Lung microvascular endothelial cell (primary cell): ENCODE data around the gene RIN1. TPM values are rescaled to one million over a fixed set of nuclear protein-coding genes. Genes with fewer than 3 reads are reported as not detected.
A peak's percentile ranks its signal among the peaks of the same experiment; 100 is the strongest.
"Not testable (repeated sequence)": the region's sequence is repeated elsewhere in the genome, so short reads cannot be mapped to it uniquely, and the experiment has no call there.

Source experiments
- DNase-seq, 2 donors: peaks; one replicate each; pipeline versions ENCODE4 v3.0.0 to v3.0.0-alpha.2; 2010; ENCODE audit warnings: low read depth in 2 of 2
- total RNA-seq: library from RNA; depleted of rRNA; stranded (reverse); fragments of >200 nt; gene quantifications from 2 replicates; pipeline ENCODE4 v1.2.1, GENCODE V29; 2014

Gene RIN1
- total RNA-seq, result 2.8 and 3.5 TPM in 2 replicates

GRCh38 chr11:66336234-66337102, at the start of gene RIN1:
Gene RIN1, minus strand, starts transcription at chr11:66336434. Its CDS starts 32 bp downstream, at chr11:66336402.
- peak; percentile 92 to 97 for DNase-seq

DNA sequence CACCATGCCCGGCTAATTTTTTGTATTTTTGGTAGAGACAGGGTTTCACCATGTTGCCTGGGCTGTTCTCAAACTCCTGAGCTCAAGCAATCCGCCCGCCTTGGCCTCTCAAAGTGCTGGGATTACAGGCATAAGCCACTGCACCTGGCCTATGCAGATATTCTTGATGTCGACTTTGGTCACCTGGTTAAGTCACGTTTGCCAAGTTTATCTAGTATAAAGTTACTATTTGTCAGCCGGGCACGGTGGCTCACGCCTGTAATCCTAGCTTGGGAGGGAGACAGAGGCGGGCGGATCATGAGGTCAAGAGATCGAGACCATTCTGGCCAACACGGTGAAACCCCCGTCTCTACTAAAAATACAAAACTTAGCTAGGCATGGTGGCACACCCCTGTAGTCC, 48.1 kb upstream of the RIN1 start:
- DNase-seq, result not testable (repeated sequence)

GRCh38 chr11:66380264-66380663, 44.0 kb upstream of the RIN1 start:
- DNase-seq, result not testable (repeated sequence)

DNA sequence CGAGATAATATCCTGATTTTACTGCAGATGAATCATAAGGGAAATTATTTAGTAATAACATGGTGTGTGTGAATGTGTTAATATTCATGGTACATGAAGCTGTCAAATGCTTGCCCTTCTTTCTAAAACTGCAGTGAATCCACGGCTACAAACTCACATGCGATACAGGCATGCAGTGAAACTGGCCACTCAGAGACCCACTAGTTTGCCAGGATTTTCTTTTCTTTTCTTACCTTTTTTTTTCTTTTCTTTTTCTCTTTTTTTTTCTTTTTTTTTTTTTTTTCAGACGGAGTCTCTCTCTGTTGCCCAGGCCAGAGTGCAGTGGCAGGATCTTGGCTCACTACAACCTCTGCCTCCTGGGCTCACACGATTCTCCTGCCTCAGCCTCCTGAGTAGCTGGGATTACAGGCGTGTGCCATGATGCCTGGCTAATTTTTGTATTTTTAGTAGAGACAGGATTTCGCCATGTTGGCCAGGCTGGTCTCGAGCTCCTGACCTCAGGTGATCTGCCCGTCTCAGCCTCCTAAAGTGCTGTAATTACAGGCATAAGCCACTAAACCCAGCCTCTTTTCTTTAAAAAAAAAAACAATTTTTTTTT, 37.6 kb upstream of the RIN1 start:
- not testable (repeated sequence) for DNase-seq

DNA sequence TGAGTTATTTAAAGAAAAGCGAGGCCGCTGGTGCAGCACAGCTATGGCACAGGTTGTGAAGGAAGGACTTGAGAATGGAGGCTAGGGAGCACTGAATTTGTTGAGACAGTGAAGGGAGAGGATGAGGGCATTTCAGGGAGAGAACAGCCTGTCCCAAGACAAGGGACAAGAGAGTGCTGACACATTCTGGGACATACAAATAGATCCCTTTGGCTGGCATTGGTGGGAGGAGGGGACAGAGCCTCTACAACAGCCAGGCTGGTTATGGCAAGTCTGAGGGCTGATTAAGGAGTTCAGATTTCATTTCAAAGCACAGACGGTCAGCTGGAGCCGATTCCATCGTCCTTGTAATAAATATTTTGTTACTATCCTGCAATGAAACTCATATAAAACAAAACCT, 37.0 kb upstream of the RIN1 start:
- DNase-seq, result no peak

DNA sequence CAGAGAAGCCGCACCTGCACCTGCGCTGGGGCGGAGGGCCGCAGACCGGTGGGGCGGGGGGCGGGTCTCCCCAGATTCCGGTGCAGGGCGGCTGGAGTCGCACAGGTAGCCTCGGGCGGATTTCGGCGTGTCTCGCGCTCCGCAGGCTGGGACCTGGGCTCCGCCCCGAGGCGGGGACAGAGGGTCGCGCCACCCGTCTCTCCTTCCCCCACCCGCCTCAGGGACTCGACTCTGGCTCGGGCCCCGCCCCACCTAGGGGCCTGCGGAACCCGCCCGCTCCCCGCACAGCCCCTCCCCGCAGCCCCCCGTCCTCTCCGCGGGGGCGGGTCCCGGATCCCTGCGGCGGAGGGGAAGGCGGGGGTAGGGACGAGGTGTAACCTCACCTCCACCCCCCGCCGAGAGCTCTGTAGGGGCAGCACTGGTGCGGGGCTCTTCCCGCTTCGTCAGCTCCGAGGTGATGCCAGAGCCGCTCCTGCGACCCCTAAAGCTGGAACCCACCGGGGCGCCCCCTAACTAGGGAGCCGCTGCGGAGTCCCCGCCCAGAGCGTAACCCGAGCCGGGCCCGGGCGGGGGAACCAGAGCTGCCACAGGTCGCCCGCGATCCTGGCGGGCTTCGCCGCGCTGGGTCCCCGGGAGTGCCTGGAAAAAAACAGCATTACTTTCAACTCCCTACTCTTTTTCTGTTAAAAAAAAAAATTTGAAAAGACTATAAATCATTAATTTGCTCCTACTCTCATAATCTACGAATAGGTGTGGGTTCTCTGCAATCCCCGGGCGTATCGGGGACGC, 35.6 kb upstream of the RIN1 start, which contains the start of gene SLC29A2:
Gene SLC29A2 (minus strand): TSS at position 134 of the 789 bp plus-strand sequence. CDS start 169 bp downstream, outside the sequence.
- DNase-seq, result peak in 1 of 2 donors; percentile 22

DNA sequence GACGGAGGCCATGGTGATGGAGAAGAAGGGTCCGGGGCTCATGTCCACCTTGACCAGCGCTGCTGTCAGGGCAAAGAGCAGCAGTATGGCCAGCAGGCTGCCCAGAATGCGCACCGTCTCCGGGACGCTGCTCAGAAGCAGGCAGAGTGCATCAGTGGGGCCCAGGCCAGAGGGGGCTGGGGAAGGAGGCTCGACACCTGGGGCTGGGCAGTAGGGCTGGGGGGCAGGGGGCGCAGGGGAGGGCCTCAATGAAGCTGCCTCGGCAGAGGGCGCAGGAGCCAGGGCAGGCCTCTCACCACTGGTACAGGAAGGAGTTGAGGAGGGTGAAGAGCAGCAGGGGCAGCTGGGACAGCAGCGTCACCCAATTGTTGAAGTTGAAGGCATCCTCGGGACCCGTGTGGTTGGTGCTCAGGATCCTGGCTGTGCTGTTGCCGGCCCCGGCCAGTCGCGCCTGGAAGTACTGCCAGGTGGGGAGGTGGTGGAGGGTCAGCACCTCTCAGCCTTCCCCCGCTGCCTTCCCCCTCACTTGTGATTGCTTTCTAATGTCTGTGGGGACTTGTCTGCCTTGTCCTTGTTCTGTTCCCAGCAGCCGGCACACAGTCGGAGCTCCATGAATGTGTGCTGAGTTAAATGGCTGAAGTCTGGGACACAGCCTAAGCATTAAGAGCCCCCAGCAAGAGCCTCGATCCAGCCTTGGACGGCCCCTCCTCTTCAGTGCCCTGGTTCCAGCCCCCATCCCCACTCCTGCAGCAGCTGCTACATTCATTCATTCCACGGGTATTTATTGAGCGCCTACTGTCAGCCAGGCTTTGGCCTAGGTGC, 33.0 kb upstream of the RIN1 start:
- DNase-seq, result no peak

DNA sequence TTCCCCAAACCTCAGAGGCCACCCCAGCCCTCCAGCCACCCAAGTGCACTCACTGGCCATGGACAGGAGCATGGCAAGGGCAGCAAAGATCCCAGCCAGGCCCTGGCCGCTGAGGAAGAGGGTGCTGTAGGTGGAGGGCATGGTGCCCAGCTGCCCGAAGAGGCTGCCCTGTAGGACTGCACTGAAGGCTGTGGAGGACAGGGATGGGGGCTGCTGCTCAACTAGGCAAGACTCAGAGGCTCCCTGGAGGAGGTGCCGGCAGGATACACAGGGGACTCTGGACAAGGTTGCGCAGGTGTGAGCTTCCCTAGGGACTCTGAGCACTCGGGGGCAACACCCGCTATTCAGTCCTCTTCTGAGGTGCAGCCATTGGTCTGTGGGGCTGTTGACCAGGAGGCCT, 32.2 kb upstream of the RIN1 start:
- DNase-seq, result no peak

GRCh38 chr11:66367561-66368312, 31.5 kb upstream of the RIN1 start:
- no peak for DNase-seq

GRCh38 chr11:66366844-66367477, 30.7 kb upstream of the RIN1 start:
- DNase-seq, result no peak

GRCh38 chr11:66365711-66366619, 29.7 kb upstream of the RIN1 start:
- no peak for DNase-seq

- no peak for DNase-seq
Measured at GRCh38 chr11:66365166-66365565, 28.9 kb upstream of the RIN1 start.

GRCh38 chr11:66363805-66364535, 27.7 kb upstream of the RIN1 start:
- peak in 1 of 2 donors; percentile 32 for DNase-seq

DNA sequence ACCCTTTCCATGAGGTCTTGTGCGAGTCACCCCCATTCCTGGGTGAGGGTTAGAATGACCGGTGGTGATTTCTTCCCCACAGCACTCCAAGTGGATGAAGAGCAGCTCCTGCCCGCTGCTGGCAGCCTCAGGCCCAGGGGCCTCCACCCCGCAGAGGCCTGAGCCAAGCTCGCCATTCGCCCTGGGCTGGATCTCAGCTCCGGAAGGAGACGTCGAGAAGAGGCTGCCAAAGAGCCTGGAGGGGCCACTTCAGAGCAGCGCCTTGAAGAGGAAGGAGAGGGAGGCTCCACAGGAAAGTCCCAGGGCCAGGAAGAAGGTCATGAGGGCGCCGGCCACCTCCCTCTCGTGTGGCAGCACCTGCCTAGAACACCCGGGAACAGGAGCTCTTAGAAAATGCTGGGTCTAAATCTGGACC, 27.0 kb upstream of the RIN1 start:
- DNase-seq, result no peak

GRCh38 chr11:66362481-66363147, 26.4 kb upstream of the RIN1 start:
- no peak for DNase-seq

- DNase-seq, result no peak
Measured at GRCh38 chr11:66361502-66361941, 25.3 kb upstream of the RIN1 start.

- DNase-seq, result no peak
Measured at GRCh38 chr11:66360406-66361073, 24.3 kb upstream of the RIN1 start.
